ENCODE data around the gene CLASP1.
"Not testable (repeated sequence)": the region's sequence is repeated elsewhere in the genome, so short reads cannot be mapped to it uniquely, and the experiment has no call there.

CLASP1 gene

DNA sequence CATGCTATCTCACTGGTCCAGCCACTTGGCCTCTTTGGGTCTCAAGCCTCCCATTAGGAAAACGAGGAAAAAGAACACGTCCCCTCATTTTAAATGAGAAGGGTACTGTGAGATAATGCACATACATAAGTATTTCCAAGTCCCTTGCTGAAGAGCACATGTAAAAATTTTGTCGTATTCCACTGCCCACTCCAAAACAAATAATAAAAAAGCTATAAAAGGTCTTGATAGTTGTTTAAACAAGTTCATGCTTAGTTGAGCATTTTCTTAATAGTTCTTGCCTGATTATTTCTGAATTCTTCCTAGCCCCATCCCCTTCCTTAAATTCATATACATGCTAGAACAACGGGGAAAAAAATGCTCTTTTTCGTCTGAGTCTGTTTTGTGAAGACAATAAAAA, 228.8 kb downstream of the CLASP1 start:
- DNase-seq (ENCODE audit: low spot score): no peak

- DNase-seq (ENCODE audit: low spot score): no peak
Observed at GRCh38 chr2:121419081-121419699, 230.1 kb downstream of the CLASP1 start.

- DNase-seq (ENCODE audit: low spot score): no peak
Observed at GRCh38 chr2:121418494-121419058, 230.7 kb downstream of the CLASP1 start.

- DNase-seq (ENCODE audit: low spot score): no peak
Observed at GRCh38 chr2:121417826-121418225, 231.4 kb downstream of the CLASP1 start.

- DNase-seq (ENCODE audit: low spot score): no peak
Observed at GRCh38 chr2:121415727-121416126, 233.5 kb downstream of the CLASP1 start.

- no peak for DNase-seq (ENCODE audit: low spot score)
Observed at GRCh38 chr2:121412349-121412748, 236.9 kb downstream of the CLASP1 start.

DNA sequence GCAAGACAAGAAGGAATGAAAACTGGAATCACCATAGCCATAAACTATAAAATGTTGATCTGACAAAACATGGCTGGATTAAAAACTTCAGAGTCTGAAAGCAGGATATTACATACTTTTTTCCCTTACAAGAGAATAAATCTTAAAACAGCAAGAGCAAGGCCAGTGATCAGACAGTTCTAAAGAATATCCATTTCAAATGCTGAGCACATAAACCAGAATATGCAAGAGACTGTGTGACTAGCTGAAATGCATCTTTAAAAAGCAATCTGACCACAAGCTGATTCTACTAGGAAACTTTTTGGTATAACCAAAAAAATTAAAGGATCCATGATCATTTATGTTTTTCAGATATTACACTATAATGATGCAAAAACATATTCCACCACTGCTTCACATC, 239.3 kb downstream of the CLASP1 start:
- DNase-seq (ENCODE audit: low spot score): no peak

DNA sequence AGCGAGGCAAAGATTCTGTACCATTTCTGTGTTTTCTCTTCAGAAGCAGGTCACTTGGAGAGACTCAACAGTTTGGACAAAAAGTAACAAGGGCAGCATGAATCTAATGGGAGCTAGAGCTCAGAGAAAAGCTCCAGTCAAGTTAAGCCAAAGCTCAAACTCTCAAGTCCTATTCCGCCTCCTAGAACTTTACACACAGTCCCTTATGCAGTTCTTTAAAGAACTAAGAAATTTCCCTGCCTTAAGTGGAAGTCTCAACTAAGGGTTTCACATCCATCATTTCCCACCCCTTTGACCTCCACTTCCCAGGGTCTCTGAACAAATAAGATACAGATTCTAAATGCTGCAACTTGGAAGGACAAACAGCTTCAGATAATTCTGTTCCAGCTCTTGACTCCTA, 239.9 kb downstream of the CLASP1 start:
- no peak for DNase-seq (ENCODE audit: low spot score)

DNA sequence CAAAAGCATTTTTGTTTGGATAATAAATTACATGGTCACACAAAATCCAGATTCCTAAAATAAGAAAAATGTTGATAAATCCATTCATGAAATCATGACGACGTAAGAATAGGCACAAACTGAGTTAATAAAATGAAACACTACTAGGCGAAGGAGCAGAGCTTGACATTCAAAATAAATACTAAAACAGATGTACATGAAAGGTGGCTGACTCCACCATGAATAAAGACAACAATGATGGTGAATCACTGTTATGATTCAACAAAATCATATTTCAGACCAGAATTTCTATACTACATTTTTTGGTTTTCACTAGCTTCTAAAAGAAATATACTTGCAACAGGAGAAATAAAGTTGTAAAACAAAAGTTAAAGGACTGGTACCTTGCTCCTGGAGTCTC, 240.6 kb downstream of the CLASP1 start:
- DNase-seq (ENCODE audit: low spot score): no peak

DNA sequence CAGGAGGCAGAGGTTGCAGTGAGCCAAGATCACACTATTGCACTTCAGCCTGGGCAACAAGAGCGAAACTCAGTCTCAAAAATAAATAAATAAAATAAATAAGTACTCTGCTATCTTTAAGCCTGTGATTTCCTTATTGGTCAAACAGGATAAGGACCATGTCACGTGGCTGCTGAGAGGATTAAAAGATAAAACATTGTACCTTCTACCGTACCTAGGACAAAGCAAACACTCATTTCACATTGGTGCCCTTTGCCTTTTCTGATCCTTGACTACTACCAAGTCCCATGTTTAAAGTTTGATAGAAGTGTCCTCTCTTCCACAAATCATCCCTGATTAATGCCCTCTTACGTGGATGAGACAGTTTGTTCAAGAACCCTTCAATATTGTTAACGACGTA, 244.0 kb downstream of the CLASP1 start:
- no peak for DNase-seq (ENCODE audit: low spot score)

DNA sequence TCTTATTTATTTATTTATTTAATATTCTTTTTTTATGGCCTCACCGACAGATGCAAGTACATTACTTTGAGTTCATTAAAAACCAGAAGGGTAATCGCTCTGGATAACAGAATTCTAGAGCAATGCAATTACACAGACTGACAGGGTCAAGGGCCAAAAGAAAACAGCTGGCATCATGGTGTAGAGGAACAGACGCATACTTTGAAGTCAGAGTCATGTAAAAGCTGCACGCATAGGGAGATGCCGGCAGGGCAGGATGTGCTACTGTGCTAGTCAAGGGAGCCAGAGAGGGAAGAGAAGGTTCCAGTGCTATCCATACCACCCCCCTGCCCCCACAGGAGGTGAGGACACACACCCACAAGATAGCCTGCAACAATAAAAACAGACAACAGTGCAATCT, 249.1 kb downstream of the CLASP1 start:
- no peak for DNase-seq (ENCODE audit: low spot score)

DNA sequence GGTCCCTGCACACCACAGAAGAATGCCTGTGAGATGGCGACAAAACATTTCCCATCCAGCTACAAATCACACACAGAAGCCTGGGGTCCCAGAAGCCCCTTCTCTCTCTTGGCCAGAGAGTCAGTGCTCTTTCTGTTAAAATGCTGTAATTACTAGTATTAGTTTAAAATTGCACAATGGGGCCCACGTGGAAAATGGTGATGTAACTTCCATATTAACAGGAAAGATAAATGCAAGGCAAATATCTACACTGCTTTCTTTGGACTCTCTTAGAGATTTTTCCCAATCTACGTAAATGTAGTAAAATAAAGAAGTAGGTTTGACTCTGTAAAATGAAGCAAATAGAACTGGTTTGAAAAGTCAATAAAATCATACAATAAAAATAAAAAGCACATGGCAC, 250.4 kb downstream of the CLASP1 start:
- no peak for DNase-seq (ENCODE audit: low spot score)

DNA sequence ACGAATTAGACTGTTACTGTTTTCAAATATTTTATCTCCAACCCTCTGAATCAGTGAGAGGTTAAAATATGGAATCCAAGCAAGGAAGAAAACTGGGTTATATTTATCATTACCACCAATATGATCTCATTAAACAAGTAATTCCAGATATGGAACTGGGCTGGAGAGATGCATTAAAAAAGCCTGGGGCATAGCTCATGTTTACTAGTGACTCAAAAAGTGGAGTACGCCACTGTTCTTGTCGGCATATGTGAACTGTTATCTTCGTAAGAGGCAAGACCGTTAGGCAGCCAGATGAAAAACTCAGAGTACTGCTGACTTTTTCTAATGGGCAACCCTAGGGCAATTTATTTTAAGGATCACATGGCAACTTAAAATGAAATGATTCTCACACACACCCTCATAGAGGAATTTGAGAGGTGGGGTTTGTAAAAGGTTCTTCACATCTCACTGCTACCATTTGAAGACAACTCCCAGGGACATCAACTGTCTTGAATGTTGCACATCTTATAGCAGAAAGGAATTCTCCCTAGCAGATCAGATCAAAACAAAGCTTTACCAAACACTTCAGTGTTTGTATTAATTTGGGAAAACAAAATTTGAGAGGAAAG, 259.1 kb downstream of the CLASP1 start:
- no peak for DNase-seq (ENCODE audit: low spot score)

DNA sequence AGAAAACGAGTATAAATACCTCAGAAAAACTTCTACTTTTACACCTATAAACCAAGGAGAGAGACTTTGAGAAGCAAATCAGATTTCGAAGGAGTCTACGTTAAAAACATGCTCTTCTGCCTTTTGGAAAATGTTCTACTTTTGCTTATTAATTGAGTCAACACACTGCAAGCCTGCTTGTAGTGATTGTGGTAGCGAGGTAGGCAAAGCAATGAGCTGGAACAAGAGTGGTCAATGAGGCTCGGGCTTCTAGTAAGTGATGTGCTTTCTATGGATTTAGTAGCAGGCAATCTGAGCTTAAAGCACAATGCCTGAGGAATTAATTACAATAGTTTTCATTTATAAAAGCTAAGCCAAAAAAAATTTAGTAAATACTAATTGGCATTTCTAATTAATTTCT, 260.9 kb downstream of the CLASP1 start:
- DNase-seq (ENCODE audit: low spot score): no peak

GRCh38 chr2:121387591-121388325, 261.5 kb downstream of the CLASP1 start:
- DNase-seq (ENCODE audit: low spot score): no peak

DNA sequence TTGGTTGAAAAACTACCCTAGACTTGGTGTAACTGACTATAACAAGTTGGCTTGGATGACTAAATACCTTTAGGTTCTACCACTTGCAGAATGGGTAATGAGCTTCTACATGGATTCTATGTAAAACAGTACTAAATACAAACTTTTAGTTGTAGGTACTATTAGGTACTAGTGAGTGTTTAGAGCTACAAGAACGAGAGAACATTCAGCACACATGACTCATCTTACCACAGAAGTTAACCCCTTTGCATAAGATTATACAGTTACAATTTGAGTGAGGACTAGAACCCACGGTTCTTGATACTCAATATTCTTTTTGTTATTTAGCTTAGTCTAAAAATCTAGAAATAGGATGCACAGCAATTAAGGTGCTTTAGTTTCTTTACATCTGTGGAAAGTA, 262.6 kb downstream of the CLASP1 start:
- DNase-seq (ENCODE audit: low spot score): no peak

- no peak for DNase-seq (ENCODE audit: low spot score)
Observed at GRCh38 chr2:121386102-121386501, 263.2 kb downstream of the CLASP1 start.

DNA sequence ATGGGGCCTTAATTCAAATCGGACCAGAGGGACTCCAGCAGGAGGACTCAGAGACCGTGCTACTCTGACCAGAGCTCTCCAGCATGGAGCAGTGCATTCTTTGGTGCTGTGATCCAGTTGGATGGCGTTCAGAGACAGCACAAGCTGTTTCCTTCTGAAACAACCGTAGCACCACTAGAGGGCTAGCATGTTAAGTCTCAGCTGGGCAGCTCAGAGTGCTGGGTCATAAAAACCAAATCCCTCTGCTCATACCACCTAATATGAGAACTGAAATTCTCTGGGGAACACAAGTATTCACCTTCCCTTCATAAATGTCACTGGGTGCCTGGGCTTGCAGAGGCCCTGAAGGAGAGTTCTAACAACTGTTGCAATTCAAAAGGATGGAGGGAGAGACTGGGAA, 266.5 kb downstream of the CLASP1 start:
- no peak for DNase-seq (ENCODE audit: low spot score)

- DNase-seq (ENCODE audit: low spot score): no peak
Observed at GRCh38 chr2:121377646-121378045, 271.6 kb downstream of the CLASP1 start.

DNA sequence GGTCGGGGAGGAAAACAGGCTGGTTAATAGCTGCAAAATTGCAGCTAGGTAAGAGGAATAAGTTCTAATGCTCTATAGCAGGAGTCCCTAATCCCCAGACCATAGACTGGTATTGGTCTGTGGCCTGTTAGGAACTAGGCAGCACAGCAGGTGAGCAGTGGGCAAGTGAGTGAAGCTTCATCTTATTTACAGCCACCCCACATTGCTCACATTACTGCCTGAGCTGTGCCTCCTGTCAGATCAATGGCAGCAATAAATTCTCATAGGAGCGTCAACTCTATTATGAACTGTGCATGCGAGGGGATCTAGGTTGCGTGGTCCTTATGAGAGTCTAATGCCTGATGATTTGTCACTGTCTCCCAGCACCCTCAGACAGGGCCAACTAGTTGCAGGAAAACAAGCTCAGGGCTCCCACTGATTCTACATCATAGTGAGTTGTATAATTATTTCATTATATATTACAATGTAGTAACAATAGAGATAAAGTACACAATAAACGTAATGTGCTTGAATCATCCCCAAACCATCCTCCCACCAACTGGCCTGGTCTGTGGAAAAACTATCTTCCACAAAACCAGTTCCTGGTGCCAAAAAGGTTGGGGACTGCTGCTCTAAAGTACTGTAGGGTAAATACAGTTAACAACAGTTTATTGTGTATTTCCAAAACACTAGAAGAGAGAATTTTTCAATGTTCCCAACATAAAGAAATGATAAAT, 272.6 kb downstream of the CLASP1 start:
- DNase-seq (ENCODE audit: low spot score): no peak

DNA sequence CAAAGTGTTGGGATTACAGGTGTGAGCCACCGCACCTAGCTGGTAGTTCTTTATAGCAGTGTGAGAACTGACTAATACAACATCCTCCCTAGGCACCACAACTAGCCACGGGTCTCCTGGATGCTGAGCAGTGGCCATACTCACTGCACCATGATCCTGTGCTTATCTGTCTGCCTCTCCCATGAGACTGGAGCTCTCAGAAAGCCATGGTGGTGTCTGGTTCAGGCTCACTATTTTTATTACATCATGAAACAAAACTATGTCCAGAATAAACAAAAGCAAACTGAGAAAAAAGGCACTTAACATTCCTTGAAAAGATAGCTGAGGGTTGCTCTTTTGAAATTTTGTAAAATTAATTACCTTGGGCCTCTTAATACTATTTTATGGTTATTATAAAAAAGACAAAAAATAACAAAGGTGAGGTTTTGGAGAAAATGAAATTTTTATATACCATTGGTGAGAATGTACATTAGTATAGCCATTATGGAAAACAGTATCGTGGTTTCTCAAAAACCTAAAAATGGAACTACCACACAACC, 273.6 kb downstream of the CLASP1 start:
- DNase-seq (ENCODE audit: low spot score): no peak

- DNase-seq (ENCODE audit: low spot score): not testable (repeated sequence)
Observed at GRCh38 chr2:121374412-121375075, 274.7 kb downstream of the CLASP1 start.

Data from SW480 (cell line).